SK-N-SH (cell line): ENCODE results near the gene HEXIM1. TPM values are rescaled to one million over a fixed set of nuclear protein-coding genes. Genes with fewer than 3 reads are reported as not detected.
A peak's percentile ranks its signal among the peaks of the same experiment; 100 is the strongest.

Source experiments
- CTCF ChIA-PET: fragments of 300-600, 350-600 bp; formaldehyde crosslinking; extraction: SDS; loops from one replicate; lab custom pipeline; 2021; lab: Yijun Ruan, JAX
- POLR2A ChIA-PET: fragments of 350-600 bp; sonication (Branson Sonifier 250); formaldehyde crosslinking; extraction: SDS; loops from one replicate; lab custom pipeline; 2020; ENCODE audit warnings: antibody characterized with exemption, inconsistent platforms; lab: Yijun Ruan, JAX
- DNase-seq: peaks from one replicate; pipeline ENCODE4 v3.0.0; 2012
- H2AFZ ChIP-seq: fragments of 200-600 bp; sonication (generic); 2 replicates; pipeline ENCODE4 v1.8.1; 2016; ENCODE audit warnings: antibody characterized with exemption, mild to moderate bottlenecking, low read depth
- H3F3A ChIP-seq: fragments of 200-600 bp; sonication (generic); replicated peaks from 2 replicates; pipeline ENCODE3; 2016; ENCODE audit warnings: antibody characterized with exemption, mild to moderate bottlenecking; ENCODE audit not compliant: insufficient read depth
- H3K27ac ChIP-seq, 2 experiments: fragments of 200-500 bp in 1 of 2; fragments of 200-600 bp in 1 of 2; sonication (Bioruptor generic) in 1 of 2; sonication (generic), shearing (Covaris generic) in 1 of 2; 2 replicates each; pipeline versions ENCODE4 v1.5.1 to v1.6.1; 2014 to 2016; ENCODE audit warnings: low read depth in 2 of 2, inconsistent platforms in 1 of 2, low read length in 1 of 2, mild to moderate bottlenecking in 1 of 2, mixed read lengths in 1 of 2
- H3K27me3 ChIP-seq: fragments of 200-600 bp; sonication (generic), shearing (Covaris generic); 2 replicates; pipeline ENCODE4 v1.6.1; 2016; ENCODE audit warnings: mixed run types; ENCODE audit not compliant: insufficient read depth
- H3K36me3 ChIP-seq, 2 experiments: fragments of 200-500 bp in 1 of 2; fragments of 200-600 bp in 1 of 2; sonication (Bioruptor generic) in 1 of 2; sonication (generic) in 1 of 2; replicated peaks in 1 of 2; 2 replicates each; pipeline versions ENCODE3 to v1.5.1; 2014 to 2016; ENCODE audit warnings: low read length in 1 of 2, mild to moderate bottlenecking in 1 of 2; ENCODE audit not compliant: insufficient read depth in 2 of 2, control insufficient read depth in 1 of 2
- H3K4me1 ChIP-seq, 2 experiments: fragments of 200-500 bp in 1 of 2; fragments of 200-600 bp in 1 of 2; sonication (Bioruptor generic) in 1 of 2; sonication (generic), shearing (Covaris generic) in 1 of 2; 2 replicates each; pipeline versions ENCODE4 v1.5.1 to v1.6.1; 2014 to 2016; ENCODE audit warnings: low read depth in 1 of 2, low read length in 1 of 2, mixed run types in 1 of 2; ENCODE audit not compliant: insufficient read depth in 2 of 2, control insufficient read depth in 1 of 2
- H3K4me2 ChIP-seq: fragments of 200-600 bp; sonication (generic), shearing (Covaris generic); 2 replicates; pipeline ENCODE4 v1.6.1; 2017; ENCODE audit warnings: mixed run types
- H3K4me3 ChIP-seq, 2 experiments: fragments of 200-500 bp in 1 of 2; fragments of 200-600 bp in 1 of 2; sonication (Bioruptor generic) in 1 of 2; sonication (generic), shearing (Covaris generic) in 1 of 2; 2 replicates each; pipeline versions ENCODE4 v1.5.1 to v1.8.1; 2014 to 2016; ENCODE audit warnings: low read depth in 2 of 2, inconsistent platforms in 1 of 2, low read length in 1 of 2, mild to moderate bottlenecking in 1 of 2, mixed read lengths in 1 of 2, moderate library complexity in 1 of 2
- H3K79me2 ChIP-seq: fragments of 200-600 bp; sonication (generic); 2 replicates; pipeline ENCODE4 v1.8.1; 2017; ENCODE audit warnings: mild to moderate bottlenecking; ENCODE audit not compliant: insufficient read depth
- H3K9ac ChIP-seq: fragments of 200-600 bp; sonication (generic); 2 replicates; pipeline ENCODE4 v1.6.1; 2017; ENCODE audit warnings: mixed run types
- H3K9me2 ChIP-seq: fragments of 200-600 bp; sonication (generic); 2 replicates; pipeline ENCODE4 v1.6.1; 2017; ENCODE audit warnings: mixed run types
- H3K9me3 ChIP-seq: fragments of 200-600 bp; sonication (generic); 2 replicates; pipeline ENCODE4 v1.6.1; 2017; ENCODE audit warnings: mixed run types, mild to moderate bottlenecking, moderate library complexity
- H4K20me1 ChIP-seq: fragments of 200-600 bp; sonication (generic); 2 replicates; pipeline ENCODE4 v1.6.1; 2017; ENCODE audit warnings: mild to moderate bottlenecking, mixed run types; ENCODE audit not compliant: insufficient read depth
- CHD2 ChIP-seq: fragments of 150-350 bp; IDR thresholded peaks from 2 replicates; pipeline ENCODE4 v1.6.1; 2018; ENCODE audit warnings: low read length; ENCODE audit not compliant: partially characterized antibody
- CTCF ChIP-seq: fragments of 200-600 bp; sonication (generic); IDR thresholded peaks from 2 replicates; pipeline ENCODE4 v1.6.1; 2017; ENCODE audit warnings: antibody characterized with exemption, mild to moderate bottlenecking, moderate library complexity
- EZH2phosphoT487 ChIP-seq: fragments of 200-600 bp; sonication (generic); IDR thresholded peaks from 2 replicates; pipeline ENCODE4 v1.6.1; 2017; ENCODE audit warnings: low read depth, mixed run types, mild to moderate bottlenecking, antibody characterized with exemption, moderate library complexity, borderline replicate concordance
- FOSL2 ChIP-seq: IDR thresholded peaks from 2 replicates; pipeline ENCODE4 v1.4.0; 2012; ENCODE audit warnings: low read depth, mild to moderate bottlenecking, moderate library complexity, borderline replicate concordance
- GABPA ChIP-seq: IDR thresholded peaks from 2 replicates; pipeline ENCODE4 v1.4.0; 2012; ENCODE audit warnings: low read depth, mild to moderate bottlenecking
- GATA2 ChIP-seq: sonication (generic); formaldehyde crosslinking; IDR thresholded peaks from 2 replicates; pipeline ENCODE4 v1.5.0; 2020; ENCODE audit warnings: mild to moderate bottlenecking, missing genetic modification reagents
- IRF3 ChIP-seq: fragments of 150-350 bp; IDR thresholded peaks from 2 replicates; pipeline ENCODE4 v1.6.1; 2016; ENCODE audit warnings: mild to moderate bottlenecking, low read depth, low read length
- JUND ChIP-seq: IDR thresholded peaks from 2 replicates; pipeline ENCODE4 v1.4.0; 2012
- MEF2A ChIP-seq: IDR thresholded peaks from 2 replicates; pipeline ENCODE4 v1.4.0; 2012; ENCODE audit warnings: low read depth, borderline replicate concordance
- RAD21 ChIP-seq: IDR thresholded peaks from 2 replicates; pipeline ENCODE4 v1.6.1; 2012; ENCODE audit warnings: mild to moderate bottlenecking, low read length
- REST ChIP-seq: IDR thresholded peaks from 2 replicates; pipeline ENCODE4 v1.6.1; 2012; ENCODE audit warnings: mild to moderate bottlenecking, low read depth, low read length, moderate library complexity
- RFX5 ChIP-seq: IDR thresholded peaks from 2 replicates; pipeline ENCODE4 v1.6.1; 2012; ENCODE audit warnings: mild to moderate bottlenecking, improper control_type of control experiment, low read length
- RXRA ChIP-seq: IDR thresholded peaks from 2 replicates; pipeline ENCODE4 v1.4.0; 2012; ENCODE audit warnings: low read depth, mild to moderate bottlenecking, borderline replicate concordance
- SIN3A ChIP-seq: IDR thresholded peaks from 2 replicates; pipeline ENCODE4 v1.6.1; 2012; ENCODE audit warnings: low read depth, mild to moderate bottlenecking, low read length, moderate library complexity, borderline replicate concordance
- SMC3 ChIP-seq: IDR thresholded peaks from 2 replicates; pipeline ENCODE4 v1.6.1; 2012; ENCODE audit warnings: low read depth, low read length, improper control_type of control experiment
- TEAD4 ChIP-seq: IDR thresholded peaks from 2 replicates; pipeline ENCODE4 v1.4.0; 2012; ENCODE audit warnings: mild to moderate bottlenecking, borderline replicate concordance; ENCODE audit not compliant: insufficient read depth
- USF2 ChIP-seq: fragments of 150-350 bp; IDR thresholded peaks from 2 replicates; pipeline ENCODE4 v1.6.1; 2017; ENCODE audit warnings: antibody characterized with exemption, low read length, low read depth, borderline replicate concordance
- YY1 ChIP-seq: IDR thresholded peaks from 2 replicates; pipeline ENCODE4 v1.4.0; 2012; ENCODE audit warnings: low read depth, mild to moderate bottlenecking
- WGBS: methylation state at CpG from one replicate; pipeline ENCODE4 v1.1.6; 2017; ENCODE audit warnings: low lambda C conversion rate; 5-methylcytosine and 5-hydroxymethylcytosine counted together
- polyA plus RNA-seq, 3 experiments: library from polyadenylated mRNA; depleted of rRNA; stranded (reverse); fragments of >200 nt; gene quantifications; 2 replicates each; pipeline ENCODE4 v1.2.3, GENCODE V29; 2012

HEXIM1 gene
- polyA plus RNA-seq, 1 of the 3 experiments (the other 2 are of a cell fraction): 20.7 TPM

- peak; percentile 83 for TF ChIP-seq REST
- 0 out of 2 replicates have a peak, but pooled peaks have one; percentile 2 for TF ChIP-seq RFX5
- TF ChIP-seq SIN3A: peak; percentile 98
- TF ChIP-seq YY1: no peak; the same call in 1 of the 2 replicates
- TF ChIP-seq FOSL2: no peak
- peak; percentile 19; the same call in 1 of the 2 replicates for TF ChIP-seq IRF3
- 0 out of 2 replicates have a peak, but pooled peaks have one; percentile 8 for TF ChIP-seq TEAD4
- no peak for TF ChIP-seq RXRA
- no peak for TF ChIP-seq GABPA
Measured at GRCh38 chr17:45148183-45149036, at the start of gene HEXIM1 (continued).

- ChIA-PET CTCF (interaction anchor here (0.6 to 14.8 kb wide), 63 partner anchors 9 to 385 kb away, joined by 3 to 194 read pairs (median 6); partner anchors contain the start of genes ACBD4, EFTUD2, GFAP and HEXIM1), POLR2A (interaction anchor here (0.9 kb wide), 1 partner anchor 38 kb away, joined by 3 read pairs; no protein-coding TSS in a partner anchor)
- H3K27me3 ChIP-seq: no peaks in the 10 kb centered on the region
- 37% methylated on average over 6 of the region's 9 CpGs for WGBS
- H3K9me3 ChIP-seq: no peaks in the 10 kb centered on the region
- no peak overlapping the region for H2AFZ ChIP-seq
- H3K4me3 ChIP-seq: no peak overlapping the region; a peak in 1 of 4 replicates
- H3K9ac ChIP-seq: no peak overlapping the region
- TF ChIP-seq JUND: no peak
- no peak for TF ChIP-seq GATA2 (CRISPR knock-in tag)
- peak; percentile 91 for TF ChIP-seq CTCF
- 0 out of 2 replicates have a peak, but pooled peaks have one; percentile 4 for TF ChIP-seq USF2
- peak; percentile 80 for TF ChIP-seq SMC3
- TF ChIP-seq EZH2phosphoT487: no peak
- TF ChIP-seq MEF2A: no peak
- no peak for TF ChIP-seq CHD2
- TF ChIP-seq RAD21: peak; percentile 83
- no peak for TF ChIP-seq GABPA
- TF ChIP-seq TEAD4: no peak
- TF ChIP-seq RFX5: no peak
- peaks cover 21% of the 10 kb centered on the region for H3K79me2 ChIP-seq
- peaks cover 0 to under 1% of the 10 kb centered on the region in 2 experiments; a peak in 1 of 4 replicates for H3K4me1 ChIP-seq
- peaks cover 62 to 63% of the 10 kb centered on the region in 2 experiments for H3K36me3 ChIP-seq
- no peak overlapping the region for H3K4me2 ChIP-seq
- no peaks in the 10 kb centered on the region for H4K20me1 ChIP-seq
- H3K27ac ChIP-seq: peak overlapping the region in 1 of 2 experiments; percentile 19; a peak in 1 of 4 replicates
- peaks cover 2% of the 10 kb centered on the region for H3F3A ChIP-seq
- no peaks in the 10 kb centered on the region for H3K9me2 ChIP-seq
- peak; percentile 93 for DNase-seq
Measured at GRCh38 chr17:45098869-45099616, 49.2 kb upstream of the HEXIM1 start.
